Tibial nerve (tissue), 4 donors: ENCODE results near the gene KDM5B. TPM values are rescaled to one million over a fixed set of nuclear protein-coding genes. Genes with fewer than 3 reads are reported as not detected.

Experiments used
- DNase-seq, 2 donors: peaks; one replicate each; pipeline ENCODE4 v3.0.0-alpha.2; 2019; ENCODE audit warnings: low spot score in 2 of 2
- H3K27ac ChIP-seq, 4 donors: fragments of 200-600 bp; sonication (generic) in 3 of 4; one replicate each; pipeline ENCODE4 v1.5.1; 2017 to 2019; ENCODE audit warnings: mild to moderate bottlenecking in 1 of 4
- H3K27me3 ChIP-seq, 2 donors: fragments of 200-600 bp; sonication (generic) in 1 of 2; one replicate each; pipeline versions ENCODE4 v1.5.1 to v1.6.0; 2017 to 2019
- H3K36me3 ChIP-seq, 3 donors: fragments of 200-600 bp; sonication (generic); one replicate each; pipeline ENCODE4 v1.5.1; 2018 to 2019
- H3K4me1 ChIP-seq, 4 donors: fragments of 200-600 bp; sonication (generic) in 3 of 4; one replicate each; pipeline ENCODE4 v1.5.1; 2017 to 2019
- H3K4me3 ChIP-seq, 4 donors: fragments of 200-600 bp; sonication (generic) in 3 of 4; one replicate each; pipeline ENCODE4 v1.5.1; 2017 to 2019; ENCODE audit warnings: mild to moderate bottlenecking in 1 of 4, moderate library complexity in 1 of 4
- H3K9me3 ChIP-seq, 4 donors: fragments of 200-600 bp; sonication (generic) in 3 of 4; one replicate each; pipeline ENCODE4 v1.5.1; 2017 to 2019
- EP300 ChIP-seq, 2 donors: sonication (generic); formaldehyde crosslinking; IDR thresholded peaks; one replicate each; pipeline ENCODE4 v1.6.1; 2017; ENCODE audit warnings: antibody characterized with exemption in 2 of 2, mild to moderate bottlenecking in 1 of 2
- POLR2A ChIP-seq, 2 donors: fragments of 450-650 bp; IDR thresholded peaks; one replicate each; pipeline ENCODE4 v1.6.1; 2017; ENCODE audit warnings: antibody characterized with exemption in 2 of 2, mild to moderate bottlenecking in 2 of 2, moderate library complexity in 2 of 2
- WGBS, 2 donors: methylation state at CpG; one replicate each; pipeline ENCODE4 v1.1.5; 2018; 5-methylcytosine and 5-hydroxymethylcytosine counted together
- total RNA-seq, 4 donors: library from RNA; depleted of rRNA; stranded (reverse); fragments of >200 nt; gene quantifications; one replicate each; pipeline ENCODE4 v1.1.0, GENCODE V29; 2016
- TF ChIP-seq, protein P1 (sequence below), 5 experiments: fragments of 200-600 bp in 3 of 5; fragments of 450-650 bp in 2 of 5; sonication (generic) in 3 of 5; IDR thresholded peaks; one replicate each; pipeline ENCODE4 v1.5.1; 2016 to 2019; ENCODE audit warnings: antibody characterized with exemption in 5 of 5, mild to moderate bottlenecking in 3 of 5, moderate library complexity in 2 of 5

The KDM5B gene
- total RNA-seq, 4 donors from 2014 or later: 39.8 to 61.5 (median 41.2) TPM

DNA sequence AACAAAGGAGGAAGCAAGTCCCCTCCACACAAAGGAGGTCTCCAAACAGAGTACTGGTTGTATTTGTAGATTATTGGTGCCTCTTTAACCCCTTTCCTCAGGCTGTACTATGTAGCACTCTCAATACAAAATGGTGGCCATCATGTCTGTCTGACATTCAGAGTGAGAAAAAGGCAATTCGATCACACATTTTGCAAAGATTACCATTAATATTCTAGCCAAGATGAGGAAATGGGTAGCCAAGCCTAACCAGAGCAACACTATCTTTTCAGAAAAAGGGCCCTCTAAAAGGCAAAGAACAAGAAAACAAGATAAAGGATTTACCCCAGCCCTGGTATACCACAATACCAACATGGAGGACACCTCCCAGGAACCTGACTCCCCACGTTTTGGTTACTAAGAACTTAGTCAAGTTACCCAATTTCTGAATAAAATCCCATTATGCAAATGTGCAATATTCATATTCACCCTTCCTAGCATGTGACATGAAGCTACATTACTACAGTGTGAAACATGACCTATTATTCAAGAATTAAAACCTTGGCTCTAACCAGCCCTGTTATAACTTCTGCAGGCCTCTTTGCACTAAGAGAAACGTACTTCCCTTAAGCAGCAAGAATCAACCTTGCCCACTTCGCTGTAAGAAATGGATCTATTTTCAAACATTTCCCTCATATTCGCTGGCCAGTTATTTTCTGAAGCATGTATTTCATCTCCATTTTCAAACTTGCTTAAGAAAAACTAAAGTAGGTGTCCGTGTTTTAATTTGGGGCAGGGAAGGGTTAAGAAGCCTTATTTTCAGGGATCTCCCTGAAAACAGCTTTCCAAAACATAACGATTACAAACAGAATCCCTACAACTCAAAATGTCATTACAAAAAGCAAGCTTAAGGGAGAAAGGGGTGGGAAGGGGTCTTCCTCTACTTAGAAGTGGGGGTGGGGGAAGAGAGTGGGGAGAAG, 2.1 kb downstream of the KDM5B start:
- H3K4me3 ChIP-seq: peak overlapping the region; percentile 80 to 98 (median 94)
- WGBS, 2 donors: 26 to 28% methylated on average over 7 of the region's 7 CpGs
- H3K4me1 ChIP-seq: peaks cover 0 to 55% (median 14%) of the 10 kb centered on the region in 4 donors
- H3K36me3 ChIP-seq: no peaks in the 10 kb centered on the region
- no peaks in the 10 kb centered on the region for H3K9me3 ChIP-seq
- no peak for DNase-seq
- no peaks in the 10 kb centered on the region for H3K27me3 ChIP-seq
- H3K27ac ChIP-seq: peak overlapping the region; percentile 57 to 93 (median 88)
- TF ChIP-seq, protein P1, sequence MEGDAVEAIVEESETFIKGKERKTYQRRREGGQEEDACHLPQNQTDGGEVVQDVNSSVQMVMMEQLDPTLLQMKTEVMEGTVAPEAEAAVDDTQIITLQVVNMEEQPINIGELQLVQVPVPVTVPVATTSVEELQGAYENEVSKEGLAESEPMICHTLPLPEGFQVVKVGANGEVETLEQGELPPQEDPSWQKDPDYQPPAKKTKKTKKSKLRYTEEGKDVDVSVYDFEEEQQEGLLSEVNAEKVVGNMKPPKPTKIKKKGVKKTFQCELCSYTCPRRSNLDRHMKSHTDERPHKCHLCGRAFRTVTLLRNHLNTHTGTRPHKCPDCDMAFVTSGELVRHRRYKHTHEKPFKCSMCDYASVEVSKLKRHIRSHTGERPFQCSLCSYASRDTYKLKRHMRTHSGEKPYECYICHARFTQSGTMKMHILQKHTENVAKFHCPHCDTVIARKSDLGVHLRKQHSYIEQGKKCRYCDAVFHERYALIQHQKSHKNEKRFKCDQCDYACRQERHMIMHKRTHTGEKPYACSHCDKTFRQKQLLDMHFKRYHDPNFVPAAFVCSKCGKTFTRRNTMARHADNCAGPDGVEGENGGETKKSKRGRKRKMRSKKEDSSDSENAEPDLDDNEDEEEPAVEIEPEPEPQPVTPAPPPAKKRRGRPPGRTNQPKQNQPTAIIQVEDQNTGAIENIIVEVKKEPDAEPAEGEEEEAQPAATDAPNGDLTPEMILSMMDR (IDR thresholded peaks at IDR 0.05): no peak
- TF ChIP-seq EP300 (IDR thresholded peaks at IDR 0.05) (no peak), POLR2A (IDR thresholded peaks at IDR 0.05) (no peak)

DNA sequence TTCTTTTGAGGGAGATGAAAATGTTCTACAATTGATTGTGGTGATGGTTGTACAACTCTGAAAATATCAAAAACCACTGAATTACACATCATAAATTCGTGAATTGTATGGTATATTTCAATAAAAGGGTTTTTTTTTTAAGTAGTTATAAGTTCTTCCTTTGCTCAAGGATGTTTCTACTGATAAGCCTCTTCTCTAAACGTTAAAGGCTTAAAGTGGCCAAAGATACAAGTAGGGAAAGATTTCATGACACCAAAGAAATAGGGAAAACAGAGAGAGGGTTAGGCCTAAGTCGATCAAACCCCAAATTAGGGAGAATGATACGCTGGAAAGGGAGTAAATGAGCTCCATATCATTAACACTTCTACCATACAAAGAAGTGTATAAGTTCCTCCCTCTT, 4.1 kb downstream of the KDM5B start:
- TF ChIP-seq EP300 (IDR thresholded peaks at IDR 0.05) (no peak), POLR2A (IDR thresholded peaks at IDR 0.05) (no peak)
- TF ChIP-seq, protein P1 (IDR thresholded peaks at IDR 0.05): no peak
- no peak for DNase-seq
- no peaks in the 10 kb centered on the region for H3K9me3 ChIP-seq
- no peak overlapping the region for H3K4me3 ChIP-seq
- H3K27me3 ChIP-seq: no peaks in the 10 kb centered on the region
- H3K36me3 ChIP-seq: no peaks in the 10 kb centered on the region
- peak overlapping the region in 1 of 4 donors; percentile 40 for H3K27ac ChIP-seq
- peaks cover 0 to 49% (median 13%) of the 10 kb centered on the region in 4 donors for H3K4me1 ChIP-seq
- 70 to 74% methylated on average over 4 of the region's 4 CpGs for WGBS, 2 donors

DNA sequence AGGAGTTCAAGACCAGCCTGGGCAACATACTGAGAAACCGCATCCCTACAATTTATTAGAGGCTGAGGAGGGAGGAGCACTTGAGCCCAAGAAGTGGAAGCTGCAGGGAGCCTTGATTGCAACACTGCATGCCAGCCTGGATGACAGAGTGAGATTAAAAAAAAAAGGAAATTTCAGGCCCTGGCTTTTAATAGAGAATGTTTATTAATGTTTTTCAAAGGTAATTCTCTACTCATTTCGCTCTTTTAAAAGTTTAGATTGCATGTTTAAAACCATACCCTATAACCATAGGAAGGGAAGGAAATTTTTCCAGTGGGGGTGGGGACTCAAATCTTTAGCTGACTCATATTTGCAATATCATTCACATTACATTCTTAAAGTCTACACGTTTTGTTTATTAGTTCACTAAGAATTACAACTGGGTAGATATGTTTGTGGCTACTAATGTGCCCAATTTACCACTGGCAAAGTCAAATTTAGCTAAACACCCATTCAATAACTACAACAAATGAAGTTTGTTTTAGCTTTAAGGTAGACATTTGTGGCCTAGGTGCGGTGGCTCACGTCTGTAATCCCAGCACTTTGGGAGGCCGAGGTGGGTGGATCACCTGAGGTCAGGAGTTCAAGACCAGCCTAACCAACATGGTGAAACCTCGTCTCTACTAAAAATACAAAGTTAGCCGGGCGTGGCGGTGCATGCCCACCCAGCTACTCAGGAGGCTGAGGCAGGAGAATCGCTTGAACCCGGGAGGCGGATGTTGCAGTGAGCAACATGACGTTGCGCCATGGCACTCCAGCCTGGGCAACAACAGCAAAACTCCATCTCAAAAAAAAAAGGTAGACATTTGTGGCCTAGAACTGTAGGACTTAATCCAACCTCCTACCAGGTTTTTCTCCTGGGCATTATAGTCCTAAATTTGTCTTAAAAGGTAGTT, 5.0 kb downstream of the KDM5B start:
- WGBS, 2 donors: 83 to 90% methylated on average over 15 of the region's 15 CpGs
- H3K9me3 ChIP-seq: no peaks in the 10 kb centered on the region
- no peak for DNase-seq
- peaks cover 0 to 3% (median 0%) of the 10 kb centered on the region in 3 donors for H3K36me3 ChIP-seq
- TF ChIP-seq, protein P1 (IDR thresholded peaks at IDR 0.05): no peak
- TF ChIP-seq EP300 (IDR thresholded peaks at IDR 0.05) (no peak), POLR2A (IDR thresholded peaks at IDR 0.05) (no peak)
- H3K27ac ChIP-seq: no peak overlapping the region
- H3K4me1 ChIP-seq: peaks cover 0 to 45% (median 10%) of the 10 kb centered on the region in 4 donors
- no peak overlapping the region for H3K4me3 ChIP-seq
- H3K27me3 ChIP-seq: no peaks in the 10 kb centered on the region

DNA sequence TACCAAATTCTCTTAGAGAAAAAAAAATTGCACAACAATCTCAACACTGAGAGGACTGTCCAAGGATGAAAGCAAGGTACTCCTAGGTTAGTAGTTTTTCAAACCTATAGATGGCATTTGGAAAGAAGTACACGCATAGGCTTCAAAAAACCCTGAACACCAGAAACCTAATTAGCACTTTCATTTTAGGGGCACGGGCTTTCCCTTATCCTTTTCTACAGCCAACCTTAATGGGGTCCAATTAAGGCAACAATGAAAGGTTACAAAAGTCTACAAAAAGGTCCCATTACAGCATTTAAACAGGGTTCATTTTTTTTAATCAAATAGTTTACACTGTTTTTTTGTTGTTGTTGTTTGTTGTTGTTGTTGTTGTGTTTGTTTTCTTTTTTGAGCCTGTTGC, 6.2 kb downstream of the KDM5B start:
- no peak for DNase-seq
- H3K27me3 ChIP-seq: no peaks in the 10 kb centered on the region
- TF ChIP-seq EP300 (IDR thresholded peaks at IDR 0.05) (no peak), POLR2A (IDR thresholded peaks at IDR 0.05) (no peak)
- TF ChIP-seq, protein P1 (IDR thresholded peaks at IDR 0.05): no peak
- 61 to 77% methylated on average over 2 of the region's 2 CpGs for WGBS, 2 donors
- peaks cover 0 to 47% (median 10%) of the 10 kb centered on the region in 4 donors for H3K4me1 ChIP-seq
- H3K36me3 ChIP-seq: peaks cover 0 to 3% (median 0%) of the 10 kb centered on the region in 3 donors
- H3K27ac ChIP-seq: no peak overlapping the region
- H3K4me3 ChIP-seq: no peak overlapping the region
- no peaks in the 10 kb centered on the region for H3K9me3 ChIP-seq
